Ovary (tissue), 9 donors: ENCODE data around the gene SNRPB. TPM values are rescaled to one million over a fixed set of nuclear protein-coding genes. Genes with fewer than 3 reads are reported as not detected.

Source experiments
- DNase-seq, 5 donors: peaks; one replicate each; pipeline ENCODE4 v3.0.0-alpha.2; 2019 to 2020
- H3K27ac ChIP-seq, 2 donors: fragments of 200-600 bp; one replicate each; pipeline versions ENCODE4 v1.5.1 to v1.8.0; 2019 to 2022
- H3K27me3 ChIP-seq: fragments of 200-600 bp; one replicate; pipeline ENCODE4 v1.8.0; 2022
- H3K36me3 ChIP-seq: fragments of 200-600 bp; sonication (generic); one replicate; pipeline ENCODE4 v1.5.1; 2019
- H3K4me1 ChIP-seq: one replicate; pipeline ENCODE4 v1.8.1; 2013; ENCODE audit warnings: mild to moderate bottlenecking, moderate library complexity; ENCODE audit not compliant: insufficient read depth
- H3K4me3 ChIP-seq: fragments of 200-600 bp; sonication (generic); one replicate; pipeline ENCODE4 v1.5.1; 2017
- H3K9me3 ChIP-seq, 2 donors: fragments of 200-600 bp in 1 of 2; sonication (generic) in 1 of 2; one replicate each; pipeline versions ENCODE4 v1.5.1 to v1.8.1; 2013 to 2019; ENCODE audit warnings: mild to moderate bottlenecking in 1 of 2, moderate library complexity in 1 of 2
- CTCF ChIP-seq, 3 donors: fragments of 450-650 bp in 2 of 3; fragments of 200-600 bp in 1 of 3; IDR thresholded peaks; one replicate each; pipeline versions ENCODE4 v1.5.1 to v1.8.0; 2016 to 2022; ENCODE audit warnings: antibody characterized with exemption in 3 of 3, mild to moderate bottlenecking in 1 of 3
- EP300 ChIP-seq: sonication (generic); formaldehyde crosslinking; IDR thresholded peaks from one replicate; pipeline ENCODE4 v1.6.1; 2017; ENCODE audit warnings: antibody characterized with exemption
- POLR2A ChIP-seq: fragments of 450-650 bp; IDR thresholded peaks from one replicate; pipeline ENCODE4 v1.6.1; 2017; ENCODE audit warnings: antibody characterized with exemption, mild to moderate bottlenecking, moderate library complexity
- WGBS, 3 donors: extraction: QIAGEN DNeasy Blood & Tissue Kit in 1 of 3; methylation state at CpG; one replicate each; pipeline versions ENCODE4 v1.1.5 to v1.1.7; 2013 to 2017; 5-methylcytosine and 5-hydroxymethylcytosine counted together
- intact Hi-C, 4 donors: fragments of 100-400 bp; cut with DNase I; formaldehyde crosslinking; loops; one replicate each; pipeline versions ENCODE4 v1.11.0 to v1.15.1; 2022 to 2023
- polyA plus RNA-seq, 2 donors: library from polyadenylated mRNA; stranded (reverse); fragments of 200-250 nt in 1 of 2; fragments of 350-450 nt in 1 of 2; fragmentation: Illumina TruSeq in 1 of 2; extraction: RNeasy Lipid Tissue Mini Kit (QIAGEN cat#74804) in 1 of 2; gene quantifications; one replicate each; pipeline ENCODE4 v1.2.3, GENCODE V29; 2013 to 2014
- total RNA-seq, 7 donors: library from RNA; depleted of rRNA in 2 of 7; stranded (reverse); fragments of >200 nt in 2 of 7; fragmentation: NEBNext Ultra II Directional in 3 of 7; extraction: Animal tissue kit (Norgen Biotek cat#: 25700) in 3 of 7; gene quantifications; one replicate each; pipeline versions ENCODE4 v1.1.0 to v1.2.4, GENCODE V29; 2016 to 2023
- donor health status: DM: no; HTN: no; CAD: no; lungs with moderate emphysema.
- donor health status: DM: no; HTN: no; CAD: no.
- donor health status: Bipolar disorder and iron deficiency.
- donor health status: DM: yes; HTN: yes; CAD: no.
- donor health status: DM: no; HTN: no; CAD: no.
- donor health status: DM: yes; HTN: yes; CAD: no.

Gene SNRPB
- total and polyA plus RNA-seq, 9 donors = 41.6 to 170 (median 117) TPM

- Histone ChIP-seq H3K27me3 (no peaks in the 10 kb centered on the region), H3K9me3 (no peaks in the 10 kb centered on the region), H3K4me1 (no peaks in the 10 kb centered on the region), H3K4me3 (no peak overlapping the region), H3K27ac (no peak overlapping the region), H3K36me3 (no peaks in the 10 kb centered on the region)
- 85 to 93% (median 88%) methylated on average over 5 of the region's 5 CpGs for WGBS, 3 donors
- intact Hi-C loops = no loop called here
- TF ChIP-seq POLR2A = no peak
- no peak for TF ChIP-seq CTCF (IDR thresholded peaks at IDR 0.05)
- TF ChIP-seq EP300 = no peak
- DNase-seq = no peak
These were observed 6.4 kb upstream of the SNRPB start for GRCh38 chr20:2476742-2477615.

DNA sequence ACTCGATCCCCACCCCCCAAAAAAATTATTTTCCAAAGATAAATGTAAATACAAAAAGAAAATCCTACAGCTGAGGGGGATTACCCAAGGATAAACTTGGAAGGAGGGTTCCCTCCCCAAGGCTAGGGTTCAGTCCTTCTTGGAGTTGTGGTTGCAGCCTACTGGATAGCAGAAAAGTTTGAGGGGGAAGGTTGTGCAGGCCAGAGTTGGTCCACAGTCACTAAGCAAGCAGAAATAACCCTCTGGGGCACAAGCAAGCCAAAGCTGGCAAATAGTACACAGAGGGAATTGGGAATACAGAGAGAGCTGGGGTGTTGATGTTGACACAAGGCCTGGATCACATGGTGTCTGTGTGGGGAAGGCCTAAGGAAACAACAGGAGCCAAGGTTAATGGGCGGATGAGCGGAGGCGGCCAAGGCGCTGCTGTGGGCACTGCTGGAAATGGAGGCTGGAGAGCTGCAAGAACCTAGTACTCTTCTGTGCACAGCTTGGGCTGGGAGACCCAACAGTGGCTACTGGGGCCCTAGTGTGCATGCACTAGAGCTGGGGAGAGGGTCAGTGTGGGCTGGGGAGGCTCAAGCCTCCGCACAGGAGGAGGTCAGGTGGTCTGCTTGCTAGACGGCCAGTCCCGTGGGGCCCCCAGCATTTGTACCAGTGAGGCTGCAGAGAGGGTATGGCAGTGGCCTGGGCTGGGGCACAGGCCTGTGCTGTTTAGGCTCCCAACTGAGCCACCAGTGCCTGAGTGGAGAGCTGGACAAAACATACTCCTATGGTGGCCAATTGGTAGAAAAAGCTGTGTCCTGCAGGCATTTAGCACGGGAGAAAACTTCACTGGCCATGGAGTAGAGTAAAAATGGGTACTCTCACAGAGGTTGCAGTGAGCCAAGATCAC is 5.5 kb upstream of the SNRPB start:
- intact Hi-C loops = no loop called here

GRCh38 chr20:2473516-2473915 is 2.9 kb upstream of the SNRPB start:
- no peak for TF ChIP-seq POLR2A
- TF ChIP-seq EP300 = no peak
- TF ChIP-seq CTCF (IDR thresholded peaks at IDR 0.05) = no peak
- WGBS, 3 donors = 38 to 53% (median 42%) methylated on average over 4 of the region's 4 CpGs
- peaks cover 4% of the 10 kb centered on the region for H3K4me1 ChIP-seq
- H3K9me3 ChIP-seq = no peaks in the 10 kb centered on the region
- H3K27me3 ChIP-seq = no peaks in the 10 kb centered on the region
- no peak overlapping the region for H3K4me3 ChIP-seq
- intact Hi-C loops = no loop called here
- no peaks in the 10 kb centered on the region for H3K36me3 ChIP-seq
- no peak overlapping the region for H3K27ac ChIP-seq
- DNase-seq = no peak

More for the DNA sequence above, 5.5 kb upstream of the SNRPB start:
- no peaks in the 10 kb centered on the region for H3K9me3 ChIP-seq
- WGBS, 3 donors = 95 to 96% (median 96%) methylated on average over 9 of the region's 9 CpGs
- H3K4me1 ChIP-seq = no peaks in the 10 kb centered on the region
- H3K4me3 ChIP-seq = no peak overlapping the region
- no peak for TF ChIP-seq CTCF (IDR thresholded peaks at IDR 0.05)
- TF ChIP-seq EP300 = no peak
- no peak for TF ChIP-seq POLR2A
- H3K27me3 ChIP-seq = no peaks in the 10 kb centered on the region
- H3K27ac ChIP-seq = no peak overlapping the region
- H3K36me3 ChIP-seq = no peaks in the 10 kb centered on the region
- no peak for DNase-seq

DNA sequence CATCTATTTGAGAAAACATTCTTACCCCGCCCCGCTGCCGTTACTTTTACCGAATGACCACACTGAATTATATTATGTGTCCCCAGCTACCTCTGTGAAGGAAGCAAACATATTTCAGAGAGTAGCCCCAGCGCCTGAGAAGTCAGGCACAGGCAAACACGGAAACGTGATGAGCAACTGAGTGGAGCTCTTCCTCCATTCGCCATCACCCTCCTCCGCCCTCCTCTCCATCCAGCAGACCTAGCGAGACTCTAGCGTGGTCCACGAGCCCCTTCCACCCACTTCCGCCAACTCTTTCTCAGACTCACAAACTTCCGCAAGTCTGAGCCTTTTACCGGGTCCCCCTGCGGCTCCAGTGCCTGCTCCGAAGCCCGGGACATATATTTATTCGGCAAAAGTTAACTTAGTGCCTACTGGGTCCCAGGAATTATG is 582 bp downstream of the SNRPB start:
- peak in 2 of 5 donors; percentile 28 to 62 for DNase-seq
- peak overlapping the region; percentile 83 to 97 for H3K27ac ChIP-seq
- no peaks in the 10 kb centered on the region for H3K9me3 ChIP-seq
- TF ChIP-seq CTCF (IDR thresholded peaks at IDR 0.05) = no peak
- no peak for TF ChIP-seq EP300
- no peak for TF ChIP-seq POLR2A
- WGBS, 3 donors = 0% methylated on average over 19 of the region's 19 CpGs
- intact Hi-C loops = loop anchor here in 1 of 4 donors (10.0 kb wide), 1 partner anchor 695 kb away; no protein-coding TSS in a partner anchor
- no peaks in the 10 kb centered on the region for H3K36me3 ChIP-seq
- H3K4me3 ChIP-seq = peak overlapping the region; percentile 72
- H3K4me1 ChIP-seq = peaks cover 7% of the 10 kb centered on the region
- no peaks in the 10 kb centered on the region for H3K27me3 ChIP-seq
